GM12891 (cell line): ENCODE data around the gene NADSYN1.

Experiments used
- POLR2A ChIP-seq: IDR thresholded peaks from 2 replicates; pipeline ENCODE4 v1.6.1; 2011; ENCODE audit warnings: low read depth, low read length, control low read depth
- POLR2AphosphoS5 ChIP-seq: IDR thresholded peaks from 2 replicates; pipeline ENCODE4 v1.6.1; 2011; ENCODE audit warnings: low read depth, low read length, control low read depth

GRCh38 chr11:71431271-71431670, 21.7 kb upstream of the NADSYN1 start:
- TF ChIP-seq POLR2A (no peak), POLR2AphosphoS5 (no peak)
